Uterus (tissue), 2 donors: ENCODE results near the gene ADCY2.

Experiments used
- CTCF ChIP-seq, 4 experiments: fragments of 200-600 bp in 2 of 4; fragments of 450-650 bp in 2 of 4; sonication (generic) in 2 of 4; IDR thresholded peaks; one replicate each; pipeline ENCODE4 v1.5.1; 2016 to 2019; ENCODE audit warnings: antibody characterized with exemption in 4 of 4, mild to moderate bottlenecking in 2 of 4, moderate library complexity in 1 of 4
- POLR2A ChIP-seq, 2 donors: fragments of 450-650 bp; IDR thresholded peaks; one replicate each; pipeline ENCODE4 v1.6.1; 2016; ENCODE audit warnings: antibody characterized with exemption in 2 of 2, mild to moderate bottlenecking in 1 of 2, moderate library complexity in 1 of 2

DNA sequence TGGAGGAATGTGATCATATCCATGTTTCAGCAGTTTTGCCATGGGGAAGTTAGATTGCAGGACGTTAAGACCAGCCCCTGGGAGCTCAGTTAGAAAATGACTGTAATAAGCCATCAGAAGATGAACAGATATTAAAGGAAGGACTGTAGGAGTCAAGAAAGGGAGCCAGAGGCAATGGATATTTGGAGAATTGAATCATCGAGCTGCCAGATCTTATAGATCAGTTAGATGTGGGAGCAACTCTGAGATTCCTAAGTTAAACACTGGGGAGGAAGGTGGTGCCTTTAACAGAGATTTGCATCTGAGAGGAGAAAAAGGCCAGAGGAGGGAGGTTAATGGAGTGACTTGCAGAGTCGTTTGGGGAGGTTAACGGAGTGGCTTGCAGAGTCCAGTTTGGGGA is 96.4 kb downstream of the ADCY2 start:
- no peak for TF ChIP-seq CTCF (IDR thresholded peaks at IDR 0.05)
- TF ChIP-seq POLR2A (IDR thresholded peaks at IDR 0.05), result no peak
